ENCODE measurements around the gene YY1AP1.
"Not testable (repeated sequence)": the region's sequence is repeated elsewhere in the genome, so short reads cannot be mapped to it uniquely, and the experiment has no call there.

DNA sequence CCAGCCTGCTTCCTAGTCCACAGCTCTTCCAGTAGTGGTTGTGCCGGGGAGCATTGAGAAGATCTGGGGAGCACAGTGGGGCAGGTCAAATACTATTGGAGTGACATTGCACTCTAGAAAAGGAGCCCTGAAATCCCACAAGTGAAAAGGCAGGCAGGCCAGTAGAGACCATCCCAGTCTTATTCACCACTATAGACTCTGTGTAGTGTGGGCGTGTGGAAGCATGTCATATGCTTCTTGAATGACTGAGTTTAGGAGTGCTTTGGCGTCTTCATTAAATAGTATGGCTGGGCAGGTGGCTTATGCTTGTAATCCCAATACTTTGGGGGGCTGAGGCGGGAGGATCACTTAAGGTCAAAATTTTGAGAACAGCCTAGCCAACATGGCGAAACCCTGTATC is 15.8 kb upstream of the YY1AP1 start:
- TF ChIP-seq, protein P1, sequence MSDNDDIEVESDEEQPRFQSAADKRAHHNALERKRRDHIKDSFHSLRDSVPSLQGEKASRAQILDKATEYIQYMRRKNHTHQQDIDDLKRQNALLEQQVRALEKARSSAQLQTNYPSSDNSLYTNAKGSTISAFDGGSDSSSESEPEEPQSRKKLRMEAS (IDR thresholded peaks at IDR 0.05), result not testable (repeated sequence)
- TF ChIP-seq, protein P2, sequence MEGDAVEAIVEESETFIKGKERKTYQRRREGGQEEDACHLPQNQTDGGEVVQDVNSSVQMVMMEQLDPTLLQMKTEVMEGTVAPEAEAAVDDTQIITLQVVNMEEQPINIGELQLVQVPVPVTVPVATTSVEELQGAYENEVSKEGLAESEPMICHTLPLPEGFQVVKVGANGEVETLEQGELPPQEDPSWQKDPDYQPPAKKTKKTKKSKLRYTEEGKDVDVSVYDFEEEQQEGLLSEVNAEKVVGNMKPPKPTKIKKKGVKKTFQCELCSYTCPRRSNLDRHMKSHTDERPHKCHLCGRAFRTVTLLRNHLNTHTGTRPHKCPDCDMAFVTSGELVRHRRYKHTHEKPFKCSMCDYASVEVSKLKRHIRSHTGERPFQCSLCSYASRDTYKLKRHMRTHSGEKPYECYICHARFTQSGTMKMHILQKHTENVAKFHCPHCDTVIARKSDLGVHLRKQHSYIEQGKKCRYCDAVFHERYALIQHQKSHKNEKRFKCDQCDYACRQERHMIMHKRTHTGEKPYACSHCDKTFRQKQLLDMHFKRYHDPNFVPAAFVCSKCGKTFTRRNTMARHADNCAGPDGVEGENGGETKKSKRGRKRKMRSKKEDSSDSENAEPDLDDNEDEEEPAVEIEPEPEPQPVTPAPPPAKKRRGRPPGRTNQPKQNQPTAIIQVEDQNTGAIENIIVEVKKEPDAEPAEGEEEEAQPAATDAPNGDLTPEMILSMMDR (IDR thresholded peaks at IDR 0.05), result not testable (repeated sequence)
- TF ChIP-seq ESRRA (IDR thresholded peaks at IDR 0.05; ENCODE audit: borderline replicate concordance, low read length); POLR2A (IDR thresholded peaks at IDR 0.05; ENCODE audit: low read length); EP300 (IDR thresholded peaks at IDR 0.05); MYC (IDR thresholded peaks at IDR 0.05; ENCODE audit: borderline replicate concordance, low read length): not testable (repeated sequence)

All from A549 (cell line).